Measurements from ENCODE around the gene FXR2. TPM values are rescaled to one million over a fixed set of nuclear protein-coding genes. Genes with fewer than 3 reads are reported as not detected.
A peak's percentile ranks its signal among the peaks of the same experiment; 100 is the strongest.
"Not testable (repeated sequence)": the region's sequence is repeated elsewhere in the genome, so short reads cannot be mapped to it uniquely, and the experiment has no call there.

FXR2 gene
- total RNA-seq, 1 donor from 2014 or later, result 51.9 TPM

GRCh38 chr17:7627250-7628121 lies 12.8 kb upstream of the FXR2 start, which contains the start of gene SAT2:
Gene SAT2, minus strand, starts transcription at chr17:7627821. Its CDS starts 186 bp downstream, at chr17:7627635.
- DNase-seq, result peak; percentile 96

- DNase-seq, result no peak
These were observed 12.2 kb upstream of the FXR2 start for GRCh38 chr17:7626956-7627249.

- no peak for DNase-seq
These were observed 11.6 kb upstream of the FXR2 start for GRCh38 chr17:7626307-7626706.

- not testable (repeated sequence) for DNase-seq
These were observed 11.1 kb upstream of the FXR2 start for GRCh38 chr17:7625749-7626148.

GRCh38 chr17:7623661-7624060 lies 9.0 kb upstream of the FXR2 start:
- DNase-seq, result no peak

- DNase-seq, result no peak
These were observed 6.1 kb upstream of the FXR2 start for GRCh38 chr17:7620835-7621234.

- no peak for DNase-seq
These were observed 3.9 kb upstream of the FXR2 start for GRCh38 chr17:7618608-7619007.

GRCh38 chr17:7615265-7615747 lies 609 bp upstream of the FXR2 start:
- no peak for DNase-seq

GRCh38 chr17:7613769-7614424 lies 800 bp downstream of the FXR2 start:
- no peak for DNase-seq

- DNase-seq, result no peak
These were observed 2.4 kb downstream of the FXR2 start for GRCh38 chr17:7612294-7612640.

- DNase-seq, result no peak
These were observed 2.9 kb downstream of the FXR2 start for GRCh38 chr17:7611635-7612293.

GRCh38 chr17:7610641-7611040 lies 4.1 kb downstream of the FXR2 start:
- DNase-seq, result no peak

- no peak for DNase-seq
These were observed 8.4 kb downstream of the FXR2 start for GRCh38 chr17:7606280-7606679.

- not testable (repeated sequence) for DNase-seq
These were observed 17.1 kb downstream of the FXR2 start for GRCh38 chr17:7597561-7597960.

GRCh38 chr17:7593296-7593695 lies 21.4 kb downstream of the FXR2 start:
- DNase-seq, result no peak

- DNase-seq, result no peak
These were observed 22.2 kb downstream of the FXR2 start for GRCh38 chr17:7592422-7593021.

GRCh38 chr17:7591596-7591995 lies 23.1 kb downstream of the FXR2 start:
- DNase-seq, result no peak

GRCh38 chr17:7590743-7591142 lies 24.0 kb downstream of the FXR2 start:
- no peak for DNase-seq

- DNase-seq, result no peak
These were observed 24.6 kb downstream of the FXR2 start, which contains the start of gene SOX15 for GRCh38 chr17:7589891-7590691. Gene SOX15, minus strand, starts transcription at chr17:7590094. Its CDS starts 418 bp downstream, at chr17:7589676.

- peak; percentile 76 for DNase-seq
These were observed 25.4 kb downstream of the FXR2 start for GRCh38 chr17:7589204-7589868.

- DNase-seq, result no peak
These were observed 26.0 kb downstream of the FXR2 start for GRCh38 chr17:7588553-7589203.

All from occipital lobe (tissue), 2 donors.